HEK293 (cell line): ENCODE results near the gene ORM2.

Experiments
- GFI1B ChIP-seq: fragments of 450-650 bp; formaldehyde crosslinking; IDR thresholded peaks from 2 replicates; pipeline ENCODE4 v1.5.1; 2016; ENCODE audit warnings: missing biosample characterization, missing genetic modification characterization
- GLI4 ChIP-seq: fragments of 450-650 bp; formaldehyde crosslinking; IDR thresholded peaks from 2 replicates; pipeline ENCODE4 v1.5.1; 2016; ENCODE audit warnings: missing biosample characterization, missing genetic modification characterization
- KLF7 ChIP-seq: fragments of 450-650 bp; formaldehyde crosslinking; IDR thresholded peaks from 2 replicates; pipeline ENCODE4 v1.5.1; 2016; ENCODE audit warnings: missing biosample characterization, missing genetic modification characterization, borderline replicate concordance
- MEIS1 ChIP-seq: sonication (generic); formaldehyde crosslinking; IDR thresholded peaks from 2 replicates; pipeline ENCODE4 v1.8.1; 2022; ENCODE audit warnings: missing genetic modification reagents, mild to moderate bottlenecking, borderline replicate concordance
- YY1 ChIP-seq: fragments of 450-650 bp; formaldehyde crosslinking; IDR thresholded peaks from 2 replicates; pipeline ENCODE4 v1.5.1; 2018; ENCODE audit warnings: missing biosample characterization, missing genetic modification characterization
- ZNF311 ChIP-seq: fragments of 450-650 bp; formaldehyde crosslinking; IDR thresholded peaks from 2 replicates; pipeline ENCODE4 v1.5.1; 2017; ENCODE audit warnings: missing biosample characterization, missing genetic modification characterization, borderline replicate concordance
- ZNF76 ChIP-seq: fragments of 450-650 bp; formaldehyde crosslinking; IDR thresholded peaks from 2 replicates; pipeline ENCODE4; 2016; ENCODE audit warnings: low read depth, missing biosample characterization, missing genetic modification characterization, borderline replicate concordance
- TF ChIP-seq, protein P1 (sequence below): fragments of 450-650 bp; formaldehyde crosslinking; IDR thresholded peaks from 2 replicates; pipeline ENCODE4 v1.5.1; 2016; ENCODE audit warnings: missing biosample characterization, missing genetic modification characterization
- TF ChIP-seq, protein P2 (sequence below): fragments of 450-650 bp; formaldehyde crosslinking; IDR thresholded peaks from 2 replicates; pipeline ENCODE4 v1.5.1; 2016; ENCODE audit warnings: missing biosample characterization, missing genetic modification characterization
- TF ChIP-seq, protein P3 (sequence below): sonication (generic); formaldehyde crosslinking; IDR thresholded peaks from 2 replicates; pipeline ENCODE4 v1.8.1; 2022; ENCODE audit warnings: mild to moderate bottlenecking, moderate library complexity, missing genetic modification reagents
- TF ChIP-seq, protein P4 (sequence below): fragments of 450-650 bp; formaldehyde crosslinking; IDR thresholded peaks from 2 replicates; pipeline ENCODE4 v1.5.1; 2016; ENCODE audit warnings: missing biosample characterization, missing genetic modification characterization, low read depth
- TF ChIP-seq, protein P5 (sequence below): fragments of 450-650 bp; IDR thresholded peaks from 2 replicates; pipeline ENCODE4 v1.5.1; 2018; ENCODE audit warnings: missing biosample characterization, missing genetic modification characterization

DNA sequence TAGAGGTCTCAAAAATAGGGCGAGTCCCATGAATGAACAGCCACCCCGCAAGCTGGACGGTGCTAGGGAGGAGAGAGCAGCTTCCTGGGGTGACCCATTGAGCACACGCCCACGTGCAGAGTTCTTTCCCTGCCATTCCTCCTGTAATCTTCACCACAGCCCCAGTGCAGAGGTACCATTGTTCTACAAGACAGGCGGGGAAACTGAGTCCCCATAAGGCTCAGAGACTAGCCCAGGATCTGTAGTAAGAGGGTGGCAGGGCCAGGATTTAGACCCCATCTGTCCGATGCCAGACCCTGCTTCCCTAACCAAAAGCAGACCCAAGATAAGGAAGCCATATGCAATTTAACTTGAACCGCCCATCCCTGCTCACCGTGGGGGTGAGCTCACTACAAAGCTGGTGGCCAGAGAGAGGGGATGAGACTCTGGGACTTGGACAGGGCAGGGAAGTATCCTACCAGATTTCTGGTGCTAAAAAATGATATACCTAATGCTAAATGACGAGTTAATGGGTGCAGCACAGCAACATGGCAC is 43.5 kb upstream of the ORM2 start:
- TF ChIP-seq, protein P1, sequence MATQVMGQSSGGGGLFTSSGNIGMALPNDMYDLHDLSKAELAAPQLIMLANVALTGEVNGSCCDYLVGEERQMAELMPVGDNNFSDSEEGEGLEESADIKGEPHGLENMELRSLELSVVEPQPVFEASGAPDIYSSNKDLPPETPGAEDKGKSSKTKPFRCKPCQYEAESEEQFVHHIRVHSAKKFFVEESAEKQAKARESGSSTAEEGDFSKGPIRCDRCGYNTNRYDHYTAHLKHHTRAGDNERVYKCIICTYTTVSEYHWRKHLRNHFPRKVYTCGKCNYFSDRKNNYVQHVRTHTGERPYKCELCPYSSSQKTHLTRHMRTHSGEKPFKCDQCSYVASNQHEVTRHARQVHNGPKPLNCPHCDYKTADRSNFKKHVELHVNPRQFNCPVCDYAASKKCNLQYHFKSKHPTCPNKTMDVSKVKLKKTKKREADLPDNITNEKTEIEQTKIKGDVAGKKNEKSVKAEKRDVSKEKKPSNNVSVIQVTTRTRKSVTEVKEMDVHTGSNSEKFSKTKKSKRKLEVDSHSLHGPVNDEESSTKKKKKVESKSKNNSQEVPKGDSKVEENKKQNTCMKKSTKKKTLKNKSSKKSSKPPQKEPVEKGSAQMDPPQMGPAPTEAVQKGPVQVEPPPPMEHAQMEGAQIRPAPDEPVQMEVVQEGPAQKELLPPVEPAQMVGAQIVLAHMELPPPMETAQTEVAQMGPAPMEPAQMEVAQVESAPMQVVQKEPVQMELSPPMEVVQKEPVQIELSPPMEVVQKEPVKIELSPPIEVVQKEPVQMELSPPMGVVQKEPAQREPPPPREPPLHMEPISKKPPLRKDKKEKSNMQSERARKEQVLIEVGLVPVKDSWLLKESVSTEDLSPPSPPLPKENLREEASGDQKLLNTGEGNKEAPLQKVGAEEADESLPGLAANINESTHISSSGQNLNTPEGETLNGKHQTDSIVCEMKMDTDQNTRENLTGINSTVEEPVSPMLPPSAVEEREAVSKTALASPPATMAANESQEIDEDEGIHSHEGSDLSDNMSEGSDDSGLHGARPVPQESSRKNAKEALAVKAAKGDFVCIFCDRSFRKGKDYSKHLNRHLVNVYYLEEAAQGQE (tag by site-specific recombination): no peak
- TF ChIP-seq ZNF311 (no peak), KLF7 (tag by site-specific recombination) (no peak), GFI1B (tag by site-specific recombination) (no peak), ZNF76 (tag by site-specific recombination) (no peak), YY1 (tag by site-specific recombination) (no peak), GLI4 (tag by site-specific recombination) (no peak), MEIS1 (no peak)
- TF ChIP-seq, protein P2, sequence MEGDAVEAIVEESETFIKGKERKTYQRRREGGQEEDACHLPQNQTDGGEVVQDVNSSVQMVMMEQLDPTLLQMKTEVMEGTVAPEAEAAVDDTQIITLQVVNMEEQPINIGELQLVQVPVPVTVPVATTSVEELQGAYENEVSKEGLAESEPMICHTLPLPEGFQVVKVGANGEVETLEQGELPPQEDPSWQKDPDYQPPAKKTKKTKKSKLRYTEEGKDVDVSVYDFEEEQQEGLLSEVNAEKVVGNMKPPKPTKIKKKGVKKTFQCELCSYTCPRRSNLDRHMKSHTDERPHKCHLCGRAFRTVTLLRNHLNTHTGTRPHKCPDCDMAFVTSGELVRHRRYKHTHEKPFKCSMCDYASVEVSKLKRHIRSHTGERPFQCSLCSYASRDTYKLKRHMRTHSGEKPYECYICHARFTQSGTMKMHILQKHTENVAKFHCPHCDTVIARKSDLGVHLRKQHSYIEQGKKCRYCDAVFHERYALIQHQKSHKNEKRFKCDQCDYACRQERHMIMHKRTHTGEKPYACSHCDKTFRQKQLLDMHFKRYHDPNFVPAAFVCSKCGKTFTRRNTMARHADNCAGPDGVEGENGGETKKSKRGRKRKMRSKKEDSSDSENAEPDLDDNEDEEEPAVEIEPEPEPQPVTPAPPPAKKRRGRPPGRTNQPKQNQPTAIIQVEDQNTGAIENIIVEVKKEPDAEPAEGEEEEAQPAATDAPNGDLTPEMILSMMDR (tag by site-specific recombination): no peak
- TF ChIP-seq, protein P3, sequence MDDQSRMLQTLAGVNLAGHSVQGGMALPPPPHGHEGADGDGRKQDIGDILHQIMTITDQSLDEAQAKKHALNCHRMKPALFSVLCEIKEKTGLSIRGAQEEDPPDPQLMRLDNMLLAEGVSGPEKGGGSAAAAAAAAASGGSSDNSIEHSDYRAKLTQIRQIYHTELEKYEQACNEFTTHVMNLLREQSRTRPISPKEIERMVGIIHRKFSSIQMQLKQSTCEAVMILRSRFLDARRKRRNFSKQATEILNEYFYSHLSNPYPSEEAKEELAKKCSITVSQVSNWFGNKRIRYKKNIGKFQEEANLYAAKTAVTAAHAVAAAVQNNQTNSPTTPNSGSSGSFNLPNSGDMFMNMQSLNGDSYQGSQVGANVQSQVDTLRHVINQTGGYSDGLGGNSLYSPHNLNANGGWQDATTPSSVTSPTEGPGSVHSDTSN (CRISPR knock-in tag): no peak
- TF ChIP-seq, protein P4, sequence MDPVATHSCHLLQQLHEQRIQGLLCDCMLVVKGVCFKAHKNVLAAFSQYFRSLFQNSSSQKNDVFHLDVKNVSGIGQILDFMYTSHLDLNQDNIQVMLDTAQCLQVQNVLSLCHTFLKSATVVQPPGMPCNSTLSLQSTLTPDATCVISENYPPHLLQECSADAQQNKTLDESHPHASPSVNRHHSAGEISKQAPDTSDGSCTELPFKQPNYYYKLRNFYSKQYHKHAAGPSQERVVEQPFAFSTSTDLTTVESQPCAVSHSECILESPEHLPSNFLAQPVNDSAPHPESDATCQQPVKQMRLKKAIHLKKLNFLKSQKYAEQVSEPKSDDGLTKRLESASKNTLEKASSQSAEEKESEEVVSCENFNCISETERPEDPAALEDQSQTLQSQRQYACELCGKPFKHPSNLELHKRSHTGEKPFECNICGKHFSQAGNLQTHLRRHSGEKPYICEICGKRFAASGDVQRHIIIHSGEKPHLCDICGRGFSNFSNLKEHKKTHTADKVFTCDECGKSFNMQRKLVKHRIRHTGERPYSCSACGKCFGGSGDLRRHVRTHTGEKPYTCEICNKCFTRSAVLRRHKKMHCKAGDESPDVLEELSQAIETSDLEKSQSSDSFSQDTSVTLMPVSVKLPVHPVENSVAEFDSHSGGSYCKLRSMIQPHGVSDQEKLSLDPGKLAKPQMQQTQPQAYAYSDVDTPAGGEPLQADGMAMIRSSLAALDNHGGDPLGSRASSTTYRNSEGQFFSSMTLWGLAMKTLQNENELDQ (tag by site-specific recombination): no peak
- TF ChIP-seq, protein P5, sequence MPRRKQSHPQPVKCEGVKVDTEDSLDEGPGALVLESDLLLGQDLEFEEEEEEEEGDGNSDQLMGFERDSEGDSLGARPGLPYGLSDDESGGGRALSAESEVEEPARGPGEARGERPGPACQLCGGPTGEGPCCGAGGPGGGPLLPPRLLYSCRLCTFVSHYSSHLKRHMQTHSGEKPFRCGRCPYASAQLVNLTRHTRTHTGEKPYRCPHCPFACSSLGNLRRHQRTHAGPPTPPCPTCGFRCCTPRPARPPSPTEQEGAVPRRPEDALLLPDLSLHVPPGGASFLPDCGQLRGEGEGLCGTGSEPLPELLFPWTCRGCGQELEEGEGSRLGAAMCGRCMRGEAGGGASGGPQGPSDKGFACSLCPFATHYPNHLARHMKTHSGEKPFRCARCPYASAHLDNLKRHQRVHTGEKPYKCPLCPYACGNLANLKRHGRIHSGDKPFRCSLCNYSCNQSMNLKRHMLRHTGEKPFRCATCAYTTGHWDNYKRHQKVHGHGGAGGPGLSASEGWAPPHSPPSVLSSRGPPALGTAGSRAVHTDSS (tag by site-specific recombination): no peak
